Keratinocyte (primary cell): Measurements from ENCODE around the gene LDLRAD4. TPM values are rescaled to one million over a fixed set of nuclear protein-coding genes. Genes with fewer than 3 reads are reported as not detected.

Source experiments
- DNase-seq: peaks from one replicate; pipeline ENCODE4 v3.0.0-alpha.2; 2011; ENCODE audit warnings: low read depth, missing footprints, low spot score
- FAIRE-seq: peaks from 2 replicates; lab custom pipeline; 2011; peaks lifted over from hg19 to GRCh38; lab: Jason Lieb, UNC
- H2AFZ ChIP-seq: 2 replicates; pipeline ENCODE4 v1.6.0; 2012; ENCODE audit warnings: low read length, control low read depth, inconsistent platforms; ENCODE audit not compliant: control insufficient read depth
- H3K27ac ChIP-seq: 2 replicates; pipeline ENCODE4 v1.5.1; 2011; ENCODE audit warnings: low read length; ENCODE audit not compliant: control insufficient read depth, insufficient read depth
- H3K27me3 ChIP-seq: 3 replicates; pipeline ENCODE4 v1.6.0; 2011; ENCODE audit warnings: low read length; ENCODE audit not compliant: control insufficient read depth, insufficient read depth; ENCODE audit errors: extremely low read depth
- H3K36me3 ChIP-seq, 2 experiments: 2 replicates in 1 of 2; 3 replicates in 1 of 2; pipeline ENCODE4 v1.5.1; 2011; ENCODE audit warnings: low read length in 2 of 2, mild to moderate bottlenecking in 1 of 2; ENCODE audit not compliant: control insufficient read depth in 2 of 2, insufficient read depth in 2 of 2; ENCODE audit errors: extremely low read depth in 1 of 2
- H3K4me1 ChIP-seq: 3 replicates; pipeline ENCODE4 v1.5.1; 2011; ENCODE audit warnings: low read length; ENCODE audit not compliant: control insufficient read depth, insufficient read depth; ENCODE audit errors: extremely low read depth
- H3K4me2 ChIP-seq: 3 replicates; pipeline ENCODE4 v1.6.0; 2011; ENCODE audit warnings: low read depth, low read length; ENCODE audit not compliant: control insufficient read depth, insufficient read depth; ENCODE audit errors: extremely low read depth
- H3K4me3 ChIP-seq, 3 experiments: fragments of 200-600 bp in 1 of 3; sonication (generic) in 1 of 3; 2 replicates in 2 of 3; 3 replicates in 1 of 3; pipeline ENCODE4 v1.5.1; 2011 to 2016; ENCODE audit warnings: low read length in 3 of 3, mild to moderate bottlenecking in 3 of 3, control low read depth in 2 of 3, inconsistent platforms in 1 of 3, low read depth in 1 of 3, mixed read lengths in 1 of 3, mixed run types in 1 of 3, moderate library complexity in 1 of 3; ENCODE audit not compliant: control insufficient read depth in 2 of 3, insufficient read depth in 2 of 3; ENCODE audit errors: extremely low read depth in 1 of 3
- H3K79me2 ChIP-seq: 2 replicates; pipeline ENCODE4 v1.6.0; 2012; ENCODE audit warnings: low read length; ENCODE audit not compliant: control insufficient read depth, insufficient read depth
- H3K9ac ChIP-seq: 3 replicates; pipeline ENCODE4 v1.6.0; 2011; ENCODE audit warnings: low read length; ENCODE audit not compliant: control insufficient read depth, insufficient read depth; ENCODE audit errors: extremely low read depth
- H3K9me1 ChIP-seq: 3 replicates; pipeline ENCODE4 v1.6.0; 2011; ENCODE audit warnings: low read length; ENCODE audit not compliant: control insufficient read depth, insufficient read depth; ENCODE audit errors: extremely low read depth
- H3K9me3 ChIP-seq: 2 replicates; pipeline ENCODE4 v1.5.1; 2012; ENCODE audit warnings: low read depth, low read length; ENCODE audit not compliant: control insufficient read depth
- H4K20me1 ChIP-seq: 3 replicates; pipeline ENCODE4 v1.6.0; 2011; ENCODE audit warnings: low read length; ENCODE audit not compliant: control insufficient read depth, insufficient read depth; ENCODE audit errors: extremely low read depth
- EZH2 ChIP-seq: IDR thresholded peaks from one replicate; pipeline ENCODE4 v1.6.1; 2012; ENCODE audit warnings: inconsistent platforms, mild to moderate bottlenecking, low read length, moderate library complexity
- dilution Hi-C: fragments of 300-500 bp; cut with MboI; formaldehyde crosslinking; loops from one replicate; pipeline ENCODE4 v1.7.0; 2020; ENCODE audit warnings: low sequenced_read_pairs; ENCODE audit not compliant: extremely low pct_ligation_motif_present
- polyA plus RNA-seq, 5 experiments: library from polyadenylated mRNA; depleted of rRNA in 3 of 5; stranded (reverse) in 3 of 5; stranded (forward) in 1 of 5; unstranded in 1 of 5; fragments of >200 nt; gene quantifications; 1 replicate in 1 of 5; 2 replicates in 3 of 5; 3 replicates in 1 of 5; pipeline versions ENCODE4 v1.2.1 to v1.2.3, GENCODE V29; 2011 to 2012; ENCODE audit warnings: missing spikeins in 2 of 5, low read depth in 1 of 5, low replicate concordance in 1 of 5
- TF ChIP-seq, protein P1 (sequence below), 3 experiments: IDR thresholded peaks in 1 of 3; conservative IDR thresholded peaks in 1 of 3; optimal IDR thresholded peaks in 1 of 3; 2 replicates in 2 of 3; 3 replicates in 1 of 3; pipeline versions ENCODE3 to v1.5.1; 2011; ENCODE audit warnings: low read length in 3 of 3, mild to moderate bottlenecking in 3 of 3, moderate library complexity in 2 of 3, control low read depth in 1 of 3, inconsistent platforms in 1 of 3; ENCODE audit not compliant: insufficient read depth in 2 of 3; ENCODE audit errors: extremely low read depth in 1 of 3

LDLRAD4 gene
- polyA plus RNA-seq, 1 donor (not counting 4 experiments of a cell fraction or from before 2014, with no cell fraction given), result not detected

GRCh38 chr18:13680612-13681011, 462.1 kb downstream of the LDLRAD4 start:
- H4K20me1 ChIP-seq, result no peaks in the 10 kb centered on the region
- DNase-seq (no peak), FAIRE-seq (no peak)
- H3K79me2 ChIP-seq, result peaks cover 57% of the 10 kb centered on the region
- TF ChIP-seq, protein P1, sequence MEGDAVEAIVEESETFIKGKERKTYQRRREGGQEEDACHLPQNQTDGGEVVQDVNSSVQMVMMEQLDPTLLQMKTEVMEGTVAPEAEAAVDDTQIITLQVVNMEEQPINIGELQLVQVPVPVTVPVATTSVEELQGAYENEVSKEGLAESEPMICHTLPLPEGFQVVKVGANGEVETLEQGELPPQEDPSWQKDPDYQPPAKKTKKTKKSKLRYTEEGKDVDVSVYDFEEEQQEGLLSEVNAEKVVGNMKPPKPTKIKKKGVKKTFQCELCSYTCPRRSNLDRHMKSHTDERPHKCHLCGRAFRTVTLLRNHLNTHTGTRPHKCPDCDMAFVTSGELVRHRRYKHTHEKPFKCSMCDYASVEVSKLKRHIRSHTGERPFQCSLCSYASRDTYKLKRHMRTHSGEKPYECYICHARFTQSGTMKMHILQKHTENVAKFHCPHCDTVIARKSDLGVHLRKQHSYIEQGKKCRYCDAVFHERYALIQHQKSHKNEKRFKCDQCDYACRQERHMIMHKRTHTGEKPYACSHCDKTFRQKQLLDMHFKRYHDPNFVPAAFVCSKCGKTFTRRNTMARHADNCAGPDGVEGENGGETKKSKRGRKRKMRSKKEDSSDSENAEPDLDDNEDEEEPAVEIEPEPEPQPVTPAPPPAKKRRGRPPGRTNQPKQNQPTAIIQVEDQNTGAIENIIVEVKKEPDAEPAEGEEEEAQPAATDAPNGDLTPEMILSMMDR (optimal IDR thresholded peaks at IDR 0.05 in 1 of 3, IDR thresholded peaks at IDR 0.05 in 1 of 3, conservative IDR thresholded peaks at IDR 0.05 in 1 of 3; ENCODE audit: extremely low read depth in 1 of 3, insufficient read depth in 2 of 3, low read length in 3 of 3), result peak in 1 of 3 experiments; percentile 15
- no peak for TF ChIP-seq EZH2
- H3K9ac ChIP-seq, result no peak overlapping the region
- H2AFZ ChIP-seq, result no peak overlapping the region
- H3K4me3 ChIP-seq, result no peak overlapping the region
- no peak overlapping the region for H3K4me2 ChIP-seq
- H3K27ac ChIP-seq, result no peak overlapping the region
- no peaks in the 10 kb centered on the region for H3K9me3 ChIP-seq
- H3K9me1 ChIP-seq, result no peaks in the 10 kb centered on the region
- no peaks in the 10 kb centered on the region for H3K27me3 ChIP-seq
- H3K4me1 ChIP-seq, result no peaks in the 10 kb centered on the region
- dilution Hi-C loops, result no loop called here
- H3K36me3 ChIP-seq, result peaks cover 3 to 12% of the 10 kb centered on the region in 2 experiments

- no peak for TF ChIP-seq EZH2
- TF ChIP-seq, protein P1 (optimal IDR thresholded peaks at IDR 0.05 in 1 of 3, IDR thresholded peaks at IDR 0.05 in 1 of 3, conservative IDR thresholded peaks at IDR 0.05 in 1 of 3; ENCODE audit: extremely low read depth in 1 of 3, insufficient read depth in 2 of 3, low read length in 3 of 3), result no peak
- H3K4me2 ChIP-seq, result no peak overlapping the region
- peaks cover 3 to 12% of the 10 kb centered on the region in 2 experiments for H3K36me3 ChIP-seq
- FAIRE-seq (no peak), DNase-seq (no peak)
- no peaks in the 10 kb centered on the region for H3K4me1 ChIP-seq
- H3K4me3 ChIP-seq, result no peak overlapping the region
- H3K9me3 ChIP-seq, result no peaks in the 10 kb centered on the region
- H3K27me3 ChIP-seq, result no peaks in the 10 kb centered on the region
- no peak overlapping the region for H3K9ac ChIP-seq
- H3K27ac ChIP-seq, result no peak overlapping the region
- H4K20me1 ChIP-seq, result no peaks in the 10 kb centered on the region
- peaks cover 68% of the 10 kb centered on the region for H3K79me2 ChIP-seq
- H2AFZ ChIP-seq, result no peak overlapping the region
- dilution Hi-C loops, result no loop called here
- H3K9me1 ChIP-seq, result no peaks in the 10 kb centered on the region
Measured at GRCh38 chr18:13681701-13682100, 463.1 kb downstream of the LDLRAD4 start.
